HG03159 (cell line): ENCODE measurements around the gene ZNF689.
"Not testable (repeated sequence)": the region's sequence is repeated elsewhere in the genome, so short reads cannot be mapped to it uniquely, and the experiment has no call there.

ENCODE experiments used
- ATAC-seq: cut with Tn5 transposase; IDR thresholded peaks from one replicate; pipeline ENCODE4 v1.9.1; 2021; ENCODE audit warnings: mild to moderate bottlenecking, moderate library complexity; ENCODE audit not compliant: unreplicated experiment

ZNF689 gene

DNA sequence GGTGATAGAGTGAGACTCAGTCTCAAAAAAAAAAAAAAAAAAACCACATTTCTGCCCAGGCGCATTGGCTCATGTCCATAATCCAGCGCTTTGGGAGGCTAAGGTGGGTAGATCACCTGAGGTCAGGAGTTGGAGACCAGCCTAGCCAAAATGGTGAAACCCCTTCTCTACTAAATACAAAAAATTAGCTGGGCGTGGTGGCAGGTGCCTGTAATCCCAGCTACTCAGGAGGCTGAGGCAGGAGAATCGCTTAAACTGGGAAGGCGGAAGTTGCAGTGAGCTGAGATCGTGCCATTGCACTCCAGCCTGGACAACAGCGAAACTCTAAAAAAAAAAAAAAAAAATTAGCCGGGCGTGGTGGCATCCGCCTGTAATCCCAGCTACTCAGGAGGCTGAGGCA lies 26.9 kb upstream of the ZNF689 start:
- not testable (repeated sequence) for ATAC-seq

DNA sequence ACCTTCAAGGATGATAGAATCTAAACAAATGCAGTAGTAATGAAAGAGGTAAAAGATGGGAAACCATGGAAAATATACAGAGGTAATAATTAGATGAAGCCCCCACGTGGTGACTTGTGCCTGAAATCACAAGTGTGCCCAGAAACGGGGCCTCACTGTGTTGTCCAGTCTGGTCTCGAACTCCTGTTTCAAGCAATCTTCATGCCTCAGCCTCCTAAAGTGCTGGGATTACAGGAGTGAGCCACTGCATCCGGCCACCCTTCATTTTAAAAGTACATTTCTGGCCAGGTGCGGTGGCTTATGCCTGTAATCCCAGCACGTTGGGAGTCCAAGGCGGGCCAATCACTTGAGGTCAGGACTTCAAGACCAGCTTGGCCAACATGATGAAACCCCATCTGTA lies 26.4 kb upstream of the ZNF689 start:
- no peak for ATAC-seq

DNA sequence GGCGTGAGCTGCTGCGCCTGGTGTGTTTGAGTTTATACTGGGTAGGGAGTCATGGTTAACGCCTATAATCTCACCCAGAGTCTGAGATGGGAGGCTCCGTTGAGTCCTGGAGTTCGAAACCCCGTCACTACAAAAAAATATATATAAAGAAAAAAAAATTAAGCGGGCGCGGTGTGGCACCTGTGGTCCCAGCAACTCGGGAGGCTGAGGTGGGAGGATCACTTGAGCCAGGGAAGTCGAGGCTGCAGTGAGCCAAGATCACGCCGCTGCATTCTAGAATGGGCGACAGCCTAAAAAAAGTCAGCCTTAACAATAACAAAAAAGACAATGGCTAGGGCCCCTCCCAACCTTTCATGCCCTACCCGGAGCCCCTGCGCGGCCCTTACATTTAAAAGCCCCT lies 23.3 kb upstream of the ZNF689 start:
- ATAC-seq: no peak

DNA sequence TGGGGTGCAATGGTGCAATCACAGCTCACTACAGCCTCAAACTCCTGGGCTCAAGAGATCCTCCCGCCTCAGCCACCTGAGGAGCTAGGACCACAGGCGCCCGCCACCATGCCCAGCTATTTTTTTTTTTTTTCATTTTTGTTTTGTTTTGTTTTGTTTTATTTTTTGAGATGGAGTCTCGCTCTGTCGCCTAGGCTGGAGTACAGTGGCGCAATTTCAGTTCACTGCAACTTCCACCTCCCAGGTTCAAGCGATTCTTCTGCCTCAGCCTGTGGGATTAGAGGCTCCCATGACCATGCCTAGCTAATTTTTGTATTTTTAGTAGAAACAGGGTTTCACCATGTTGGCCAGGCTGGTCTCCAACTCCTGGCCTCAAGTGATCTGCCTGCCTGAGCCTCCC lies 22.3 kb upstream of the ZNF689 start:
- ATAC-seq: not testable (repeated sequence)

DNA sequence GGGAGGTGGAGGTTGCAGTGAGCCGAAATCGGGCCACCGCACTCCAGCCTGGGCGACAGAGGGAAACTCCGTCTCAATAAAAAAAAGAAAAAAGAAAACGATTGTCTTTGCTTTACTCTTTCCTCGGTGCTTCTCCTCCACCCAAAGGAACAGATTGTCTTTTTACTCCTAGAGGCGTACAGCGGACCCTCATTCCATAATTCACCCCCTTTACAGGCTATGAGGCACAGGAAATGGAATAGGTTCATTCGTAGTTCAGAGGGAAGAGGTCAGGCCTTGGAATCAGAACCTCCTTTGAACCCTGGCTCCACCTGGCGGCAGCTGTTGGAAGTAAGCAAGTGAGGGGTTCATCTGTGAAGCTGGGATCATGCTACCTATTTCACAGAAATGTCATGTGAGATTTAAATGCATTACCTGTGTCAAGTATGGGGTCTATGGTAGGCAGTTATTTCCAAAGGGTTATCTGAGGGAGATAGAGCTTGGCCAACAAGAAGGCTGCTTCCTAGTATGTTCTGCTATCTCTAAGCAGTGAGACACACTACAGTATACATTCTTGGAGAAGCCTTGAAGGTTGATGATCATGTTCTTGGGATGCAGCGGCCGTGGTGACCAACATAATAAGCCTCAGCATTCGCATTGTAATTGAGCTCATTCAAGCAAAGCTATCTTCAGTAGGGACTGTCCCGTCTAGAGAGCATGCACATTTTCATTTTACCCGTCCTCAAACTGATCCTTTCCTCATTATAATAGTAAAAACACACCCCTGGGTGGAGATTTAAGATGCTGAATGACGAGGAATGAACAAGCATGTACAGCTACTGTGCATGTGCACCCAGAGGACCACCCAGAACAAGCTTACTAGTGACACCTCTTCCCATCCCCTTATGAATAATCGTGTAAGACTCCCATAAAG lies 18.7 kb upstream of the ZNF689 start:
- no peak for ATAC-seq

DNA sequence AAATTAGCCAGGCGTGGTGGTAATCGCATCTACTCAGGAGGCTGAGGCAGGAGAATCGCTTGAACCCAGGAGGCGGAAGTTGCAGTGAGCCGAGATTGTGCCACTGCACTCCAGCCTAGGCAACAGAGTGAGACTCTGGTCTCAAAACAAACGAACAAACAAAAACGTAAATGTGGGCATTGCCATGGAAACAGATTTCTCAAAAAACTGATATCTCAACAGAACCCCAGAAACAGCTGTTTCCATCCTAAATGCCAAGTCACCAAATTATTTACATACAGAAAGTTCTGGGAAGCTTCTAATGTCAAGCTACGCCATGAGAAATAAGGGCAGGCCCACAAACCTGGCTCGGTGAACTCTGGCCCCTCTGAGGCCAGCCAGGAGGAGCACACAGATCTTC lies 16.0 kb upstream of the ZNF689 start:
- ATAC-seq: no peak

DNA sequence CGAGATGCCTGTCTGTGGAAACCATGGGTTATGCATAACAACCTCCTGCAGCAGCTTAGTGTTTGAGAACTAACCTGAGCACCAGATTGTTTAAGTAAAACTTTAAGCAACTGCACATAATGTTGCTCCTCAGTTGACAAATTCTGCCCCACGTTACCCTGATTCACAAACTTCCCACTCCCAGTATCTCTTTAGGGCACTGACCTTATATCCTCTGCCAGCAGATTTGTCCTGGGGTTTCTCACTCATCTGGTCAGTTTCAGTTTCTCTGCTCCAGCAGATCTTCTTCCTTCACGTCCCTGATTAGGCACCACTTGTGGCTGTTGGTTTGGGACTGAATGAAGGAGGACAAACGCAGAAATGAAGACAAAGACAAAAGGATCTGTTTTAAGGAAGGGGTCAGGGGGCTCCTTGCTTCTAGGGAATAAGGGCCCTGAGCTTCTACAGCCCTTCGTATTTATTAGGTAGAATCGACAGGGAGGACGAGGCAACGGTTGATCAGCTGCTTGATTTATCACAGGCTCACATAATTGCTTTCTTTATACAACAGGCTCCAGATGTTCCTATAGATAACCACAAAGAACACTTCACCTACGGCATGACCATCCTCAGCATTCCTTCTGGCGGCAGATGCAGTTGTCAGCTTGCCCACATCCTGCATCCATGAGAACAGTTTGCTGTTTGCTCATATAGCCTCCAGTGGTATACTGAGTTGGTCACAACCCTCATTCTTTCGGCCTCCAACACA lies 13.5 kb upstream of the ZNF689 start:
- no peak for ATAC-seq

DNA sequence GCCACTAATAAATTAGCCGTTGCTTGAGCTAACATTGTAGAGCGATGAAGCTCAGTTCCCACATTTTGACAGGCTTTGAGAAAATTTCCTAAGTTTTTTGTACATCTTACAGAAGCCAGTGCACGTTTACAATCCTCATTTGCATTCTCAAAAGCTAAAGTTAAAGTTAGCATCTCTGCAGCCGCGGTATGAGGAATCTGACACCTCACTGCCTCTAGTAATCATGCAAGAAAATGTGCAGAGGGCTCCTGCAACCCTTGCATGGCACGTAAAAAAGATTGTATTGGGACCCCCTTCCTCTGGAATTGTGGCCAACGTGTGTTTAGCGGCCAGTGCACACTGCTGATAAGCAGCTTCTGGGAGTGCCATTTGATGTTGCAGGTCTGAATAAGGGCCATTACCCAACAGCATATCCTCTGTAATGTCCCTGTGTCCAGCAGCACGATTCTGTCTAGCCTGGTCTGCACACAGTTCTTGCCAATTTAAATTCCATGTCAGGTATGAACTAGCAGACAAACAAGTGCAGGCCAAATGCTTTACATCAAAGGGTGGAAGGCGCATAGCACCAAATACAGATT lies 12.4 kb upstream of the ZNF689 start:
- ATAC-seq: no peak

DNA sequence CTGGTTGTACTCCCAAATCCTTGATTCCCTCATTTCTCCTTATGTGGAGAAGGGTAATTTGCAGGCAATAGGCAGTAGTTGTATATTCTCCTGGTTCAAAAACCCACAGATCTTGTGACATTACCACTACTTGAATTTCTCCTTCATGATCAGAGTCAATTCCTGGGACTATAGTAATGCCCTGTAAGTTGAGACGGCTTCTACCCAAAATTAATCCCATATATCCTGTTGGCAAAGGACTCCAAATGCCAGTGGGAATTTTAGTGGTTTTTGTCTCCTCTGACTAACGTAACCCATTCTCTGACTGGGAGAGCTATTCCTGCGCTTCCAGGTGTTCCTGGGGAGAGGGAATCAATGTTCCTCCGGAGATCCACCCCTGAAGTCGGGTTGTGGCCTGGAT lies 11.6 kb upstream of the ZNF689 start:
- ATAC-seq: no peak

DNA sequence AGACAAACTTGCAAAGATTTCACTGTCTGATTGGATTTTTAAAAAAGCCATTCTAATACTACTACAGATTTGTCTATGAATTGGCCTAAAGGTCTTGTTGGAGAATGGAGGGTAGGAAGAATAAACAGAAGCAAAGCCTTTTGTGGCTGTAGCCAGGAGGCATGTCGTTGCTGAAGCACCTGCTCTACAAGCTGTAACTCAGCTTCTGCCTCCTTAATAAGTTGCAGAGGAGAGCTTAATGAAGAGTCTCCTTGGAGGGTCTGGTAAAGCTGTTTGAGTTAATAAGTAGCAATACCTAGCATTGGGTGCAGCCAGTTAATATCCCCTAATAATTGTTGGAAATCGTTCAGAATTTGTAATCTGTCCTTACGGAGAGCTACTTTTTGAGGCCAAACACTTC lies 10.0 kb upstream of the ZNF689 start:
- ATAC-seq: no peak

DNA sequence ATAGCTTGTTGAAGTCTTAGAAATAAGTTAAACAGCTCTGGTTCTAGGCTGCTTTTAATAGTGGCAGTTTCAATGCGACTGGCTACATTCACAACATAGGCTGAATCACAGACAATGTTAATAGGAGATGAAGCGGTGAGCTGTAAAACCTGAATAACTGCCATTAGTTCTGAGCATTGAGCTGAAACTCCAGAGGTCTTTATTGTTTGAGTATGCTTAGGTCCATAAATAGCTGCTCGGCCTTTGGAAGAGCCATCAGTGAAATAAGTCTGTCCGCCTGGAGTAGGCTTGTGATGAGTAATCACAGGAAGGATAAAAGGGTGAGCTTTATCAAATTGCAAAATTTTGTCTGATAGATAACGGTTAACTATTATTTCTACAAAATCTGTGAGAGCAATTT lies 9.4 kb upstream of the ZNF689 start:
- ATAC-seq: no peak

DNA sequence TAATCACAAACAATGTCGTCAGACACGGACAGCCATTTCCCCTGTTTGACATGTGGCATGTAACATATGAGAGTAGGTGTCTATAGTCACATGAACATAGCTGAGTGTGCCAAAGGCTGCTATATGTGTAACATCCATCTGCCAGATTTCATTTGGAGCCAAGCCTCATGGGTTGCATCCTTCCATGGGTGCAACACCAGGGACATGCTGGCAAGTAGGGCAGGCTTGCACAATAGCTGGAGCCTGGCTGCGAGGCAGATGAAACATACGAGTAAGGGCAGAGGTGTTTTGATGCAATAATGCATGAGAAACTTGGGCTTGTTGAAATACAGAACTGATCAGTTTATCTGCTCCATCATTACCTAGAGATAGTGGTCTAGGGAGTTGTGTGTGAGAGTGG lies 9.0 kb upstream of the ZNF689 start:
- no peak for ATAC-seq

DNA sequence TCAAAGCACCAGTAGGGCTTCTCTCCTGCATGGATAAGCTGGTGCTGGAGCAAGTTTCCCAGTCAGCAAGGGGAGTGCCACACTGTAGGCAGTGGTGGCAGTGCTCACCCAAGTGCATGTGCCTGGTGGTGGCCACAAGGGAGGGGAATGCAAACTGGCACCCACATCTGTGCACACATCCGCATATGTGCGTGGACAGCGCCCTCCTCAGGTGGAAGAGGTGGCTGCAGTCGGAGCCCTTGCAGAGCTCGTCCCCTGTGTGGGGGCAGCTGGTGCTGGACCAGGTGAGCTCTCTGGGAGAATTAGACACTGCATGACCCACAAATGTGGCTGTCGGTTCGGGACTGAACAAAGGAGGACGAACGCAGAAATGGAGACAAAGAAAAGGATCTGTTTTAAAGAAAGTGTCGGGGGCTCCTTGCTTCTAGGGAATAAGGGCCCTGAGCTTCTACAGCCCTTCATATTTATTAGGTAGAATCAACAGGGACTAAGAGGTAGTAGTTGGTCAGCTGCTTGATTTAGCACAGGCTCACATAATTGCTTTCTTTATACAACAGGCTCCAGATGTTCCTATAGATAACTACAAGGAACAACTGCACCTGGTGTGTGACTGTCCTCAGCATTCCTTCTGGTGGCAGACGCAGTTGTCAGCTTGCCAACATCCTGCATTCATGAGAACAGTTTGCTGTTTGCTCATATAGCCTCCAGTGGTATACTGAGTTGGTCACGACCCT lies 5.3 kb upstream of the ZNF689 start:
- no peak for ATAC-seq

DNA sequence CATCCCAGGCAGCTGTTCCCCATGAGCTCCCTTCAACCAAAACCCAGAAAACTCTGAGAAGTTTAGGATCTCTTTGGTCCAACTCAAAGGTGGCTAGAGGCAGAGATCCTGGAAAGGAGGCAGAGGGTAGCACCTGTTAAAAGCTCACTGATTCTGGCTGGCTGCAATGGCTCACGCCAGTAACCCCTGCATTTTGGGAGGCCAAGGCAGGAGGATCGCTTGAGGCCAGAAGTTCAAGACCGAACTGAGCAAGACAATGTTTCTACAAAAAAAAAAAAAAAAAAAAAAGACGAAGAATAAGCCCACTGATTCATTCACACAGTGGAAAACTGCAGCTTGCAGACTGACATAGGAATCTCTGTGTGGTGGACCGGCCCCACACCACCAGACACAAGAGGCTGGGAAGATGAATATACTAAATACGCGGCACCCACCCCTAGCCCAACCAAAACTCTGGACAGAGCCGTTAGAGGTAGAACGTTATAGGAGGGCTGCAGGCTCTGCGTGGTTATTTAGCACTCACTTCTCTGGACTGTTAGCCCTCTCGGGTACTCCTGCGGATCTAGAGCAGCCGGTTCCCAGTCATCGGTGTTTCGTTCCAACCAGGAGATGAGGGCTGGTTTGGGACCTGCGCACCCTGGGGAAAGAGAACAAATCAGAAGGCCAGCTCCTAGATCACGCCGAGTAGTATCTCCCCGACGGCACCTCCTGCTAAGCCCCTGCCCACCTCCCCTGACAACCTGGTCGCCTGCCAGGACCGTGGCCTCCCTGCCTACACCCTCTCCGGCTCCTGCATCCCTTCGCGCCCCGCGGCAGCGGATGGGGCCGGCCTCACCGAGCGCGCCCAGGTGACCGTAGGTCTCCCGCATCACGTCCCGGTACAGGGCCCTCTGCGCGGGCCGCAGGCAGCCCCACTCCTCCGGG lies 925 bp downstream of the ZNF689 start:
- peak; percentile 43 for ATAC-seq

DNA sequence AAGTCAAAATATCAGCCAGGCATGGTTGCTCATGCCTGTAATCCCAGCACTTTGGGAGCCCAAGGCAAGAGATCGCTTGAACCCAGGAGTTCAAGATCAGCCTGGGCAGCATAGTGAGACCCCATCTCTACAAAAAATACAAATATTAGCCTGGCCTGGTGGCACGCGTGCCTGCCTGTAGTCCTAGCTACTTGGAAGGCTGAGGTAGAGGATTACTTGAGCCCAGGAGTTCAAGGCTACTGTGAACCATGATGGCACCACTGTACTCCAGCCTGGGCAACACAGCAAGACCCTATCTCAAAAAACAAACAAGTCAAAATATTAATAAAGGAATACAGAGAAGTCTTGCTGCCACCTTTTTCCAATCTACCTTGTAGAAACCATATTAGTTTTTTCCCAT lies 4.2 kb downstream of the ZNF689 start:
- no peak for ATAC-seq

DNA sequence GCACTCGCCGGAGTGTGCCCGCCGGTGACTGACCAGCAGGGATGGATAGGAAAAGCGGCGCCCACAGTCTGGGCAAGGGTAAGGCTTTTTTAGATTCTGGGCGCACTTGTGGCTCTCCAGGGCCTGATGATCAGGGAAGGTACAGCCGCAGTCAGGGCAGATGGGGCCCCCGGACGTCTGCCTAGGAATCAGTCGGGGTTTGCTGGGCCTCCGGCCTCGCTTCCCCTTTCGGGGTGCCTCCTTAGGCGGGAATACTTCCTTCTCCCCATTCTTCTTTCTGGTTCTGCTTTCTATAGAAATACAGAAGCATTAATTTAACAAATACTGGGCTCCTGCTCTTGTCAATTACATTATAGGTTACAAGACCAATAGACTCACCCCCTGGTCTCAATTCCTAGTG lies 5.0 kb downstream of the ZNF689 start:
- no peak for ATAC-seq

DNA sequence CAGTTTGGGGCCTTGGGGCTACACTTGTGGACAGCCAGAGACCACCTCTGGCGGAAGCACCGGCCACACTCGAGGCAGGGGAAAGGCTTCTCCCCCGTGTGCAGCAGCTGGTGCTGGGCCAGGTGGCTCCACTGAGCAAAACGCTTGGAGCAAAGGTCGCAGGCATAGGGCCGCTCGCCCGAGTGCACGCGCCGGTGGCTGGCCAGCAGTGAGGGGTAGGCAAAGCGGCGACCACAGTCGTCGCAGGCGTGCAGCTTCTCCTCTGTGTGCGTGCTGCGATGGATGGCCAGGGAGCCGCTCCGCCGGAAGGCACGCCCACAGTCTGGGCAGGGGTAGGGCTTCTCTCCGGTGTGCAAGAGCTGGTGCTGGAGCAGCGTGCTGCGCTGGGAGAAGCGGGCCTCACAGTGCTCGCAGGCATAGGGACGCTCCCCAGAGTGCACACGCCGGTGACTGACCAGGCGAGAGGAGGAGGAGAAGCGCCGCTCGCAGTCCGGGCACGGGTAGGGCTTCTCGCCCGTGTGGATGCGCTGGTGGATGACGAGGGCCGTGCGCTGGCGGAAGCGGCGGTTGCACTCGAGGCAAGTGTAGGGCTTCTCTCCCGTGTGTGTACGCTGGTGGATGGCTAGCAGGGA lies 5.8 kb downstream of the ZNF689 start:
- no peak for ATAC-seq

DNA sequence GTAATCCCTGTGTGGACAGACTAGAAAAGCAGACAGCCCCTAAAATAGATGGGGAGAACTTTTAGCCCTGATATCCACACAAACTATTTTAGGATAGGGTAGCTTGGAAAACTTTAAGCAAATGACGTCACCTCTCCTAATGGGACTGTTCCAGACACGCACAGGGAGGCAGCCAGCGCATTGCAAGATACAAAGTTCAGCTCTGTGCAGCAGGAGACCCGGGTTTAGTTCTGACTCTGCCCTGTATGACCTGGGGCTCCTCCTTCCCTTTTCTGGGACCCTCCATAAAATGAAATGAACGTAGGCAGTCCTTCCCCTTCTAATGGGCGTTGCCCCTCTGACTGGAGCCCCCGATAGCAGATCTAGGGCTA lies 6.3 kb downstream of the ZNF689 start:
- no peak for ATAC-seq

DNA sequence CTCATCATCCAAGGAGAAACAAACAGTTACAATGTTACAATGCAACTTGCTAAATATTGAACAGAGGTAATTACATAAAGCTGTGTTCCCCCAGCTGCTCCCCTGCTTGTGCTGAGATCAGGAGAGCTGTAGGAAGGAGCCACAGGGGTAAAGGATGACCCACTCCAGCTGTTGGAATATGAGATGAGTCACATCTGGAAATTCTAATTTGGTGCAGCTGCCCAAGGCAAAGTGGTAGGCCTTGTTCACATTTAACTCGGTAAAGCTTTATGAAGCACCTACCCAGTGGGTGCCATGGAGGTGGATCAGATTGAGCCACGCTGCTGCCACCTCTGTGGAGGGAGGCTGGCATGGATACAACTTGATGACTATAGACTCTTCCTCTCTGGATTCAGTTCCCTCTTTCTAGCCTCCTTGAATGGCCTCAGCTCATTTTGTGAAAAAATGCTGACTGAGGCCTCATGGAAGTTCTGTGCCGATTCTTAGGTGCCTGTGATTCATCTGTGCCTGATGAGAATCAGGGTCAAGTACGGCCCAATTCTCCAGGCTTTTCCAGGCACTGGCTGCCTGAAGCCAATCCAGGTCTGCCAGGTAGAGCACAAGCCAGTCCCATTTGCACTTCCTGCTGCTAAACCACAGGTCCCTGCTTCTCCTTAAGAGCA lies 7.4 kb downstream of the ZNF689 start:
- ATAC-seq: no peak
